HepG2 (cell line): Measurements from ENCODE around the gene SERPINE2. TPM values are rescaled to one million over a fixed set of nuclear protein-coding genes. Genes with fewer than 3 reads are reported as not detected.

Source experiments
- ATAC-seq: fragments of 200-7000 bp; cut with Tn5 transposase; 3 replicates; pipeline ENCODE4 v1.9.1; 2020; ENCODE audit warnings: mild to moderate bottlenecking, moderate library complexity
- BruUV-seq: library from RNA; stranded (reverse); fragments of 400-500 nt; replicated peaks from 2 replicates; lab custom pipeline; 2021; lab: Mats Ljungman, UMichigan
- CTCF ChIA-PET: fragments of 300-600 bp; formaldehyde crosslinking; extraction: SDS; loops from one replicate; lab custom pipeline; 2021; ENCODE audit warnings: low total read pairs, inconsistent platforms, low intra/inter-chr PET ratio; lab: Yijun Ruan, JAX
- POLR2A ChIA-PET: fragments of 350-600 bp; sonication (Branson Sonifier 250); formaldehyde crosslinking; loops from one replicate; lab custom pipeline; 2020; ENCODE audit warnings: antibody characterized with exemption, inconsistent platforms; lab: Yijun Ruan, JAX
- DNase-seq: peaks from one replicate; pipeline ENCODE4 v3.0.0-alpha.2; 2015; ENCODE audit warnings: low spot score
- FAIRE-seq: peaks from 3 replicates; lab custom pipeline; 2011; peaks lifted over from hg19 to GRCh38; lab: Jason Lieb, UNC
- H2AFZ ChIP-seq: one replicate; pipeline ENCODE4 v1.6.1; 2011; ENCODE audit warnings: low read length, inconsistent platforms
- H3K27ac ChIP-seq: fragments of 300-600 bp; 3 replicates; pipeline ENCODE4 v1.8.0; 2011; ENCODE audit warnings: mixed run types, mild to moderate bottlenecking, mixed read lengths, low read length, inconsistent platforms; ENCODE audit not compliant: insufficient read depth; ENCODE audit errors: extremely low read length
- H3K27me3 ChIP-seq, 2 experiments: fragments of 200-600 bp in 1 of 2; 2 replicates in 1 of 2; 3 replicates in 1 of 2; pipeline versions ENCODE4 v1.6.0 to v1.8.0; 2011; ENCODE audit warnings: low read length in 2 of 2, mild to moderate bottlenecking in 2 of 2, moderate library complexity in 2 of 2, inconsistent platforms in 1 of 2; ENCODE audit not compliant: insufficient read depth in 2 of 2, control insufficient read depth in 1 of 2
- H3K36me3 ChIP-seq, 2 experiments: fragments of 200-600 bp in 1 of 2; replicated peaks in 1 of 2; 2 replicates in 1 of 2; 3 replicates in 1 of 2; pipeline versions ENCODE4 v1.5.1 to v1.8.0; 2011; ENCODE audit warnings: low read length in 2 of 2, inconsistent platforms in 1 of 2; ENCODE audit not compliant: insufficient read depth in 2 of 2, control insufficient read depth in 1 of 2
- H3K4me1 ChIP-seq: 2 replicates; pipeline ENCODE4 v1.5.1; 2012; ENCODE audit warnings: low read length, inconsistent platforms; ENCODE audit not compliant: insufficient read depth
- H3K4me2 ChIP-seq: 2 replicates; pipeline ENCODE4 v1.6.0; 2011; ENCODE audit warnings: low read depth, low read length, inconsistent platforms
- H3K4me3 ChIP-seq, 3 experiments: fragments of 200-600 bp in 1 of 3; sonication (generic), shearing (Covaris generic) in 1 of 3; replicated peaks in 1 of 3; 2 replicates each; pipeline ENCODE4 v1.5.1; 2011 to 2016; ENCODE audit warnings: low read length in 3 of 3, inconsistent platforms in 2 of 3, low read depth in 2 of 3, mild to moderate bottlenecking in 2 of 3, control low read depth in 1 of 3, mixed read lengths in 1 of 3; ENCODE audit not compliant: insufficient read depth in 1 of 3
- H3K79me2 ChIP-seq: one replicate; pipeline ENCODE4 v1.6.1; 2011; ENCODE audit warnings: low read length, inconsistent platforms; ENCODE audit not compliant: insufficient read depth
- H3K9ac ChIP-seq: 2 replicates; pipeline ENCODE4 v1.6.0; 2011; ENCODE audit warnings: mild to moderate bottlenecking, low read depth, low read length, inconsistent platforms; ENCODE audit not compliant: insufficient read depth
- H3K9me3 ChIP-seq: 2 replicates; pipeline ENCODE4 v1.5.1; 2012; ENCODE audit warnings: mild to moderate bottlenecking, low read length
- H4K20me1 ChIP-seq: 2 replicates; pipeline ENCODE4 v1.6.0; 2011; ENCODE audit warnings: inconsistent platforms, mild to moderate bottlenecking, low read length, moderate library complexity; ENCODE audit not compliant: insufficient read depth
- DMAP1 ChIP-seq: IDR thresholded peaks from 2 replicates; pipeline ENCODE4 v1.6.1; 2016
- LCORL ChIP-seq, 2 experiments: fragments of 450-650 bp in 1 of 2; sonication (generic) in 1 of 2; formaldehyde crosslinking in 1 of 2; IDR thresholded peaks; 2 replicates each; pipeline versions ENCODE4 v1.5.0 to v1.6.1; 2017 to 2020; ENCODE audit warnings: antibody characterized with exemption in 1 of 2, missing genetic modification reagents in 1 of 2
- MZF1 ChIP-seq: sonication (generic); formaldehyde crosslinking; IDR thresholded peaks from 2 replicates; pipeline ENCODE4 v1.8.1; 2023; ENCODE audit warnings: mild to moderate bottlenecking, missing genetic modification reagents, borderline replicate concordance
- SAP130 ChIP-seq: IDR thresholded peaks from 2 replicates; pipeline ENCODE4 v1.6.1; 2016; ENCODE audit warnings: low read depth
- SOX6 ChIP-seq, 2 experiments: fragments of 450-650 bp in 1 of 2; sonication (generic) in 1 of 2; formaldehyde crosslinking in 1 of 2; IDR thresholded peaks; 2 replicates each; pipeline versions ENCODE4 v1.4.0 to v1.6.1; 2017 to 2020; ENCODE audit warnings: antibody characterized with exemption in 1 of 2, mild to moderate bottlenecking in 1 of 2, missing genetic modification reagents in 1 of 2
- SRSF4 ChIP-seq: fragments of 200-400 bp; formaldehyde crosslinking; IDR thresholded peaks from one replicate; pipeline ENCODE4 v1.6.1; 2018; ENCODE audit warnings: mild to moderate bottlenecking, low read depth, low read length, moderate library complexity; ENCODE audit not compliant: poor library complexity, severe bottlenecking
- ZBTB42 ChIP-seq: sonication (generic); formaldehyde crosslinking; IDR thresholded peaks from 2 replicates; pipeline ENCODE4 v1.5.0; 2020; ENCODE audit warnings: mild to moderate bottlenecking, missing genetic modification reagents
- ZNF331 ChIP-seq: sonication (generic); formaldehyde crosslinking; IDR thresholded peaks from 2 replicates; pipeline ENCODE4 v1.4.0; 2020; ENCODE audit warnings: missing genetic modification reagents
- ZNF7 ChIP-seq: IDR thresholded peaks from 2 replicates; pipeline ENCODE4 v1.6.1; 2016; ENCODE audit warnings: missing biosample characterization, missing genetic modification reagents
- ZNF83 ChIP-seq: sonication (generic); formaldehyde crosslinking; IDR thresholded peaks from 2 replicates; pipeline ENCODE4 v1.4.0; 2020; ENCODE audit warnings: missing genetic modification reagents, mild to moderate bottlenecking, borderline replicate concordance
- WGBS: methylation state at CpG from one replicate; pipeline ENCODE4 v1.1.6; 2017; ENCODE audit warnings: low lambda C conversion rate; 5-methylcytosine and 5-hydroxymethylcytosine counted together
- in situ Hi-C: cut with HindIII; loops from 2 replicates; pipeline ENCODE4 v1.10.0; 2017; ENCODE audit warnings: low pct_unique_long_range_greater_than_20kb; ENCODE audit not compliant: extremely low pct_ligation_motif_present
- intact Hi-C: fragments of 100-400 bp; cut with micrococcal nuclease; formaldehyde crosslinking; loops from one replicate; pipeline ENCODE4 v1.10.0; 2022; ENCODE audit not compliant: unreplicated experiment
- polyA plus RNA-seq, 8 experiments: library from polyadenylated mRNA; depleted of rRNA in 3 of 8; stranded (reverse) in 7 of 8; unstranded in 1 of 8; fragments of >200 nt; fragmentation: Illumina TruSeq in 4 of 8; extraction: Trizol in 4 of 8; gene quantifications; 2 replicates each; pipeline versions ENCODE4 v1.2.1 to v1.2.3, GENCODE V29; 2011 to 2016; ENCODE audit warnings: low read depth in 4 of 8, missing spikeins in 1 of 8, mixed read lengths in 1 of 8; ENCODE audit not compliant: insufficient read depth in 1 of 8
- total RNA-seq, 5 experiments: library from RNA; depleted of rRNA; stranded (reverse); fragments of >200 nt; fragmentation: Illumina TruSeq; extraction: Trizol; gene quantifications; 2 replicates each; pipeline ENCODE4 v1.2.3, GENCODE V29; 2016; ENCODE audit warnings: low read depth in 1 of 5
- TF ChIP-seq, protein P1 (sequence below): sonication (generic); formaldehyde crosslinking; IDR thresholded peaks from 2 replicates; pipeline ENCODE4 v1.4.0; 2020; ENCODE audit warnings: missing genetic modification reagents
- TF ChIP-seq, protein P2 (sequence below): sonication (generic); formaldehyde crosslinking; IDR thresholded peaks from 2 replicates; pipeline ENCODE4 v1.4.0; 2020; ENCODE audit warnings: mild to moderate bottlenecking, missing genetic modification reagents
- TF ChIP-seq, protein P3 (sequence below): IDR thresholded peaks from 2 replicates; pipeline ENCODE4 v1.6.1; 2016; ENCODE audit warnings: low read depth, control low read depth

Gene SERPINE2
- total and polyA plus RNA-seq, 2 of the 13 experiments (the other 11 are each of a cell fraction or from before 2014, with no cell fraction given) = 7.9 to 18.1 TPM

DNA sequence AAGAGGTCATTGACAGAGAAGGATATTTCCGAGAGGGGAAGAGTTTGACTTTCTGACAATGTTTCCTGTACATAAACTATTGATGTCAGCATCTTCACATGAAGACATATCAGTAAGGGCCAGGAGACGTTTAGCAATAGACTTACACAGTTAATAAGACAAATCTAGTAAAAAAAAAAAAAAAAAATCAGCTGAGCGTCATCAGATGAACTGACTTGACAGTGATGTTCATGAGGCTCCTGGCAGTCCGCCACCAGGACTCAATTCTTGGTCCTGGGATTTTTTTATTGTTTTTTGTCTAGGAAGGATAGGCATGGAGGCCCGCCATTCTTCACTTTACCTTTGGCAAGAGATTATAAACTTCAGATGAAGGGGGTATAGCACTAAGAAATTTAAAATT, 67.4 kb downstream of the SERPINE2 start:
- no peak overlapping the region for H2AFZ ChIP-seq
- in situ Hi-C loops (no loop called here), intact Hi-C loops (loop anchor here (2.0 kb wide), 3 partner anchors 67 to 679 kb away; partner anchors contain the start of gene SERPINE2)
- no peaks in the 10 kb centered on the region for H3K79me2 ChIP-seq
- no peak for ATAC-seq
- H3K36me3 ChIP-seq = peaks cover 1 to 9% of the 10 kb centered on the region in 2 experiments; a peak in 3 of 5 replicates
- no peaks in the 10 kb centered on the region for H3K9me3 ChIP-seq
- ChIA-PET POLR2A (interaction anchor here (1.1 kb wide), 1 partner anchor 313 kb away, joined by 4 read pairs; no protein-coding TSS in a partner anchor), CTCF (interaction anchor here (1.5 to 4.6 kb wide), 2 partner anchors 312 to 396 kb away, joined by 3 to 120 read pairs; no protein-coding TSS in a partner anchor)
- BruUV-seq = no TSS peak
- no peaks in the 10 kb centered on the region for H3K27me3 ChIP-seq
- WGBS = 90% methylated on average over 5 of the region's 5 CpGs
- no peak overlapping the region for H3K27ac ChIP-seq
- no peak overlapping the region for H3K9ac ChIP-seq
- H4K20me1 ChIP-seq = no peaks in the 10 kb centered on the region
- no peak overlapping the region for H3K4me2 ChIP-seq
- DNase-seq = no peak
- FAIRE-seq = no peak
- no peak overlapping the region for H3K4me3 ChIP-seq
- H3K4me1 ChIP-seq = peaks cover 16% of the 10 kb centered on the region
- TF ChIP-seq SAP130 (CRISPR knock-in tag) = no peak
- no peak for TF ChIP-seq ZNF83 (CRISPR knock-in tag)
- TF ChIP-seq, protein P1, sequence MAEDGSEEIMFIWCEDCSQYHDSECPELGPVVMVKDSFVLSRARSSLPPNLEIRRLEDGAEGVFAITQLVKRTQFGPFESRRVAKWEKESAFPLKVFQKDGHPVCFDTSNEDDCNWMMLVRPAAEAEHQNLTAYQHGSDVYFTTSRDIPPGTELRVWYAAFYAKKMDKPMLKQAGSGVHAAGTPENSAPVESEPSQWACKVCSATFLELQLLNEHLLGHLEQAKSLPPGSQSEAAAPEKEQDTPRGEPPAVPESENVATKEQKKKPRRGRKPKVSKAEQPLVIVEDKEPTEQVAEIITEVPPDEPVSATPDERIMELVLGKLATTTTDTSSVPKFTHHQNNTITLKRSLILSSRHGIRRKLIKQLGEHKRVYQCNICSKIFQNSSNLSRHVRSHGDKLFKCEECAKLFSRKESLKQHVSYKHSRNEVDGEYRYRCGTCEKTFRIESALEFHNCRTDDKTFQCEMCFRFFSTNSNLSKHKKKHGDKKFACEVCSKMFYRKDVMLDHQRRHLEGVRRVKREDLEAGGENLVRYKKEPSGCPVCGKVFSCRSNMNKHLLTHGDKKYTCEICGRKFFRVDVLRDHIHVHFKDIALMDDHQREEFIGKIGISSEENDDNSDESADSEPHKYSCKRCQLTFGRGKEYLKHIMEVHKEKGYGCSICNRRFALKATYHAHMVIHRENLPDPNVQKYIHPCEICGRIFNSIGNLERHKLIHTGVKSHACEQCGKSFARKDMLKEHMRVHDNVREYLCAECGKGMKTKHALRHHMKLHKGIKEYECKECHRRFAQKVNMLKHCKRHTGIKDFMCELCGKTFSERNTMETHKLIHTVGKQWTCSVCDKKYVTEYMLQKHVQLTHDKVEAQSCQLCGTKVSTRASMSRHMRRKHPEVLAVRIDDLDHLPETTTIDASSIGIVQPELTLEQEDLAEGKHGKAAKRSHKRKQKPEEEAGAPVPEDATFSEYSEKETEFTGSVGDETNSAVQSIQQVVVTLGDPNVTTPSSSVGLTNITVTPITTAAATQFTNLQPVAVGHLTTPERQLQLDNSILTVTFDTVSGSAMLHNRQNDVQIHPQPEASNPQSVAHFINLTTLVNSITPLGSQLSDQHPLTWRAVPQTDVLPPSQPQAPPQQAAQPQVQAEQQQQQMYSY (CRISPR knock-in tag) = no peak
- no peak for TF ChIP-seq MZF1 (CRISPR knock-in tag)
- TF ChIP-seq SOX6 (IDR thresholded peaks at IDR 0.05) = no peak
- no peak for TF ChIP-seq SOX6 (CRISPR knock-in tag; IDR thresholded peaks at IDR 0.05)
- no peak for TF ChIP-seq ZNF7 (CRISPR knock-in tag)
- TF ChIP-seq DMAP1 (CRISPR knock-in tag) = no peak
- no peak for TF ChIP-seq ZNF331 (CRISPR knock-in tag)
- TF ChIP-seq, protein P2, sequence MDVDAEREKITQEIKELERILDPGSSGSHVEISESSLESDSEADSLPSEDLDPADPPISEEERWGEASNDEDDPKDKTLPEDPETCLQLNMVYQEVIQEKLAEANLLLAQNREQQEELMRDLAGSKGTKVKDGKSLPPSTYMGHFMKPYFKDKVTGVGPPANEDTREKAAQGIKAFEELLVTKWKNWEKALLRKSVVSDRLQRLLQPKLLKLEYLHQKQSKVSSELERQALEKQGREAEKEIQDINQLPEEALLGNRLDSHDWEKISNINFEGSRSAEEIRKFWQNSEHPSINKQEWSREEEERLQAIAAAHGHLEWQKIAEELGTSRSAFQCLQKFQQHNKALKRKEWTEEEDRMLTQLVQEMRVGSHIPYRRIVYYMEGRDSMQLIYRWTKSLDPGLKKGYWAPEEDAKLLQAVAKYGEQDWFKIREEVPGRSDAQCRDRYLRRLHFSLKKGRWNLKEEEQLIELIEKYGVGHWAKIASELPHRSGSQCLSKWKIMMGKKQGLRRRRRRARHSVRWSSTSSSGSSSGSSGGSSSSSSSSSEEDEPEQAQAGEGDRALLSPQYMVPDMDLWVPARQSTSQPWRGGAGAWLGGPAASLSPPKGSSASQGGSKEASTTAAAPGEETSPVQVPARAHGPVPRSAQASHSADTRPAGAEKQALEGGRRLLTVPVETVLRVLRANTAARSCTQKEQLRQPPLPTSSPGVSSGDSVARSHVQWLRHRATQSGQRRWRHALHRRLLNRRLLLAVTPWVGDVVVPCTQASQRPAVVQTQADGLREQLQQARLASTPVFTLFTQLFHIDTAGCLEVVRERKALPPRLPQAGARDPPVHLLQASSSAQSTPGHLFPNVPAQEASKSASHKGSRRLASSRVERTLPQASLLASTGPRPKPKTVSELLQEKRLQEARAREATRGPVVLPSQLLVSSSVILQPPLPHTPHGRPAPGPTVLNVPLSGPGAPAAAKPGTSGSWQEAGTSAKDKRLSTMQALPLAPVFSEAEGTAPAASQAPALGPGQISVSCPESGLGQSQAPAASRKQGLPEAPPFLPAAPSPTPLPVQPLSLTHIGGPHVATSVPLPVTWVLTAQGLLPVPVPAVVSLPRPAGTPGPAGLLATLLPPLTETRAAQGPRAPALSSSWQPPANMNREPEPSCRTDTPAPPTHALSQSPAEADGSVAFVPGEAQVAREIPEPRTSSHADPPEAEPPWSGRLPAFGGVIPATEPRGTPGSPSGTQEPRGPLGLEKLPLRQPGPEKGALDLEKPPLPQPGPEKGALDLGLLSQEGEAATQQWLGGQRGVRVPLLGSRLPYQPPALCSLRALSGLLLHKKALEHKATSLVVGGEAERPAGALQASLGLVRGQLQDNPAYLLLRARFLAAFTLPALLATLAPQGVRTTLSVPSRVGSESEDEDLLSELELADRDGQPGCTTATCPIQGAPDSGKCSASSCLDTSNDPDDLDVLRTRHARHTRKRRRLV (CRISPR knock-in tag) = no peak
- no peak for TF ChIP-seq ZBTB42 (CRISPR knock-in tag)
- no peak for TF ChIP-seq LCORL (IDR thresholded peaks at IDR 0.05)
- no peak for TF ChIP-seq LCORL (CRISPR knock-in tag; IDR thresholded peaks at IDR 0.05)
- TF ChIP-seq SRSF4 = no peak
- TF ChIP-seq, protein P3, sequence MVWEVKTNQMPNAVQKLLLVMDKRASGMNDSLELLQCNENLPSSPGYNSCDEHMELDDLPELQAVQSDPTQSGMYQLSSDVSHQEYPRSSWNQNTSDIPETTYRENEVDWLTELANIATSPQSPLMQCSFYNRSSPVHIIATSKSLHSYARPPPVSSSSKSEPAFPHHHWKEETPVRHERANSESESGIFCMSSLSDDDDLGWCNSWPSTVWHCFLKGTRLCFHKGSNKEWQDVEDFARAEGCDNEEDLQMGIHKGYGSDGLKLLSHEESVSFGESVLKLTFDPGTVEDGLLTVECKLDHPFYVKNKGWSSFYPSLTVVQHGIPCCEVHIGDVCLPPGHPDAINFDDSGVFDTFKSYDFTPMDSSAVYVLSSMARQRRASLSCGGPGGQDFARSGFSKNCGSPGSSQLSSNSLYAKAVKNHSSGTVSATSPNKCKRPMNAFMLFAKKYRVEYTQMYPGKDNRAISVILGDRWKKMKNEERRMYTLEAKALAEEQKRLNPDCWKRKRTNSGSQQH = no peak
